ENCODE data around the gene ARRB2. TPM values are rescaled to one million over a fixed set of nuclear protein-coding genes. Genes with fewer than 3 reads are reported as not detected.
A peak's percentile ranks its signal among the peaks of the same experiment; 100 is the strongest.

Gene ARRB2
- polyA plus RNA-seq, 1 donor (not counting 4 experiments of a cell fraction or from before 2014, with no cell fraction given) = 11.5 TPM

- Histone ChIP-seq H3K4me3 (ENCODE audit: control insufficient read depth in 2 of 3, extremely low read depth in 1 of 3, insufficient read depth in 2 of 3, low read depth in 1 of 3, low read length in 3 of 3) (no peak overlapping the region), H3K36me3 (ENCODE audit: control insufficient read depth in 2 of 2, extremely low read depth in 1 of 2, insufficient read depth in 2 of 2, low read length in 2 of 2) (peaks cover 0 to 2% of the 10 kb centered on the region in 2 experiments), H3K9me3 (ENCODE audit: control insufficient read depth, low read depth, low read length) (no peaks in the 10 kb centered on the region), H3K4me1 (ENCODE audit: control insufficient read depth, extremely low read depth, insufficient read depth, low read length) (peaks cover 7% of the 10 kb centered on the region), H2AFZ (ENCODE audit: control insufficient read depth, low read length) (no peak overlapping the region), H4K20me1 (ENCODE audit: control insufficient read depth, extremely low read depth, insufficient read depth, low read length) (no peaks in the 10 kb centered on the region), H3K4me2 (ENCODE audit: control insufficient read depth, extremely low read depth, insufficient read depth, low read depth, low read length) (no peak overlapping the region), H3K27me3 (ENCODE audit: control insufficient read depth, extremely low read depth, insufficient read depth, low read length) (no peaks in the 10 kb centered on the region), H3K9ac (ENCODE audit: control insufficient read depth, extremely low read depth, insufficient read depth, low read length) (no peak overlapping the region), H3K9me1 (ENCODE audit: control insufficient read depth, extremely low read depth, insufficient read depth, low read length) (no peaks in the 10 kb centered on the region), H3K27ac (ENCODE audit: control insufficient read depth, insufficient read depth, low read length) (no peak overlapping the region), H3K79me2 (ENCODE audit: control insufficient read depth, insufficient read depth, low read length) (no peaks in the 10 kb centered on the region)
- FAIRE-seq (no peak), DNase-seq (ENCODE audit: low read depth, low spot score) (no peak)
- dilution Hi-C loops (cut with MboI; ENCODE audit: extremely low pct_ligation_motif_present, low sequenced_read_pairs) = no loop called here
- TF ChIP-seq EZH2 (IDR thresholded peaks at IDR 0.05; ENCODE audit: low read length) (no peak), CTCF (optimal IDR thresholded peaks at IDR 0.05 in 1 of 3, IDR thresholded peaks at IDR 0.05 in 1 of 3, conservative IDR thresholded peaks at IDR 0.05 in 1 of 3; ENCODE audit: extremely low read depth in 1 of 3, insufficient read depth in 2 of 3, low read length in 3 of 3) (peak; percentile 9 to 28 (median 9))
Measured at GRCh38 chr17:4733073-4733531, 22.7 kb downstream of the ARRB2 start.

- no peak for FAIRE-seq
- H3K9ac ChIP-seq (ENCODE audit: control insufficient read depth, extremely low read depth, insufficient read depth, low read length) = no peak overlapping the region
- TF ChIP-seq CTCF (optimal IDR thresholded peaks at IDR 0.05 in 1 of 3, IDR thresholded peaks at IDR 0.05 in 1 of 3, conservative IDR thresholded peaks at IDR 0.05 in 1 of 3; ENCODE audit: extremely low read depth in 1 of 3, insufficient read depth in 2 of 3, low read length in 3 of 3) (no peak), EZH2 (IDR thresholded peaks at IDR 0.05; ENCODE audit: low read length) (no peak)
Measured at GRCh38 chr17:4734857-4735475, 24.5 kb downstream of the ARRB2 start.

More at GRCh38 chr17:4734857-4735475, 24.5 kb downstream of the ARRB2 start:
- Histone ChIP-seq H3K36me3 (ENCODE audit: control insufficient read depth in 2 of 2, extremely low read depth in 1 of 2, insufficient read depth in 2 of 2, low read length in 2 of 2) (peaks cover 0 to 2% of the 10 kb centered on the region in 2 experiments), H3K9me1 (ENCODE audit: control insufficient read depth, extremely low read depth, insufficient read depth, low read length) (peaks cover 2% of the 10 kb centered on the region), H3K4me1 (ENCODE audit: control insufficient read depth, extremely low read depth, insufficient read depth, low read length) (peaks cover 17% of the 10 kb centered on the region), H3K4me2 (ENCODE audit: control insufficient read depth, extremely low read depth, insufficient read depth, low read depth, low read length) (no peak overlapping the region), H3K27me3 (ENCODE audit: control insufficient read depth, extremely low read depth, insufficient read depth, low read length) (peaks cover 2% of the 10 kb centered on the region), H3K79me2 (ENCODE audit: control insufficient read depth, insufficient read depth, low read length) (no peaks in the 10 kb centered on the region), H3K9me3 (ENCODE audit: control insufficient read depth, low read depth, low read length) (no peaks in the 10 kb centered on the region), H4K20me1 (ENCODE audit: control insufficient read depth, extremely low read depth, insufficient read depth, low read length) (no peaks in the 10 kb centered on the region), H3K4me3 (ENCODE audit: control insufficient read depth in 2 of 3, extremely low read depth in 1 of 3, insufficient read depth in 2 of 3, low read depth in 1 of 3, low read length in 3 of 3) (no peak overlapping the region), H3K27ac (ENCODE audit: control insufficient read depth, insufficient read depth, low read length) (no peak overlapping the region), H2AFZ (ENCODE audit: control insufficient read depth, low read length) (no peak overlapping the region)
- no peak for DNase-seq (ENCODE audit: low read depth, low spot score)
- dilution Hi-C loops (cut with MboI; ENCODE audit: extremely low pct_ligation_motif_present, low sequenced_read_pairs) = no loop called here
